NCI-H345 (cell line): ENCODE results near the gene IRGQ.

ENCODE experiments used
- DNase-seq: peaks from one replicate; lab custom pipeline; 2025; lab: John Stamatoyannopoulos, UW

The IRGQ gene

GRCh38 chr19:43540381-43540780 lies 55.6 kb downstream of the IRGQ start:
- no peak for DNase-seq

GRCh38 chr19:43538922-43539321 lies 57.0 kb downstream of the IRGQ start:
- no peak for DNase-seq

DNA sequence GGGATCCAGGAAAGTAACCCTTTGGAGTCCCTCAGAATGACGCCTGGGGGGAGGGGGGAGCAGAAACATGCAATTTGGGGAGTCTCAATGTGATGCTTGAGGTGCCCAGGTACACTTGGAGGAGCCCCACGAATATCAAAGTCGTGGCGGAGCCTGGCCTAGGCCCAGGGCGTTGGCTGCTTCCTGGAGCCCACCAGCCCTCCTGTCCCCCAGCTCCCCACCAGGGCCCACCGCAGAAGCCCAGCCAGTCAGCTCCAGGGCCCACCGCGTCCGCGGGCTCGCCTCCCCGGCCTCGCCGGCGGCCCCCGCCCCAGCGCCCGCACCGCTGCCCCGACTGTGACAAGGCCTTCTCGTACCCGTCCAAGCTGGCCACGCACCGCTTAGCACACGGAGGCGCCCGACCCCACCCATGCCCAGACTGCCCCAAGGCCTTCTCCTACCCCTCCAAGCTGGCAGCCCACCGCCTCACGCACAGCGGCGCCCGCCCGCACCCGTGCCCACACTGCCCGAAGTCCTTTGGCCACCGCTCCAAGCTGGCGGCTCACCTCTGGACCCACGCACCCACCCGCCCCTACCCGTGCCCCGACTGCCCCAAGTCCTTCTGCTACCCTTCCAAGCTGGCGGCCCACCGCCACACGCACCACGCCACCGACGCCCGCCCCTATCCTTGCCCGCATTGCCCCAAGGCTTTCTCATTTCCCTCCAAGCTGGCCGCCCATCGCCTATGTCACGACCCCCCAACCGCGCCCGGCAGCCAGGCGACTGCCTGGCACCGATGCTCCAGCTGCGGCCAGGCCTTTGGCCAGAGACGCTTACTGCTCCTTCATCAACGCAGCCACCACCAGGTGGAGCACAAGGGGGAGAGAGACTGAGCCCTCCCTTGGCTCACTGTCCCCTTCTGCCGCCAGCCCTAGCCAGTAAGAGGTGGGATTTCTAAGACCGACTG lies 60.8 kb downstream of the IRGQ start:
- no peak for DNase-seq
